Measurements from ENCODE around the gene HP.
"Not testable (repeated sequence)": the region's sequence is repeated elsewhere in the genome, so short reads cannot be mapped to it uniquely, and the experiment has no call there.

Gene HP

DNA sequence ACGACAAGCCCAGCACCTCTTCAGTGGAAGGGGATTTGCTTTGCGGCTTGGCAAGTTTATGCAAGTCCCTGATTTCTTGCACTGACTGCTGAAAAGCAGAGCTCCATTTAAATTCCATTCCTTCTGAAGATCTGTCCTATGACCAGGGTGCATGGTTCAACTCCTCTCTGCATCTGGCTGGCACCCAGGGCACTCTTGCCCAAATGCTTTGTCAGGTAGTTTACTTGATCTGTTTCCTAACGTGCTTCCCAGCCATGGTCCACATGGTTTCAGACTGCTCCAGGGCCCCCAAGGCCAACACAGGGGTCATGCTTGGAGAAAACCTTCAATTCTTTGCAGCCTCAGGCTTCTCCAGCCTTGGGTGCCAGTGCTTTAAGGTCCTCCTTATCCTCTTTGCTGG, 11.2 kb upstream of the HP start:
- no peak for DNase-seq (ENCODE audit: low read depth, low spot score)

DNA sequence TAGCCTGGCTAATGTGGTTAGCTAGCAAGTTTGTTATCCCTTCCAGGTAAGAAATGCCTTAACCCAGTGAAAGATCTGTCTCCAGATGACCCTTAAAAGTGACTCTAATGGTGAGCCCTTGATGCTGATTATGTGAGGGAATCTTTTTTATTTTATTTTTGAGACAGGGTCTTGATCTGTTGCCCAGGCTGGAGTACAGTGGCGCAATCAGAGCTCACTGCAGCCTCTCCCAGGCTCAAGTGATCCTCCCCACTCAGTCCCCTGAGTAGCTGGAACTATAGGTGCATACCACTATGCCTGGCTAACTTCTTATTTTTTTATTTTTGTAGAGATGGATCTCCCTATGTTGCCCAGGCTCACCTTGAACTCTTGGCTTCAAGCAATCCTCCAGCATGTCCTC, 10.8 kb upstream of the HP start:
- no peak for DNase-seq (ENCODE audit: low read depth, low spot score)

DNA sequence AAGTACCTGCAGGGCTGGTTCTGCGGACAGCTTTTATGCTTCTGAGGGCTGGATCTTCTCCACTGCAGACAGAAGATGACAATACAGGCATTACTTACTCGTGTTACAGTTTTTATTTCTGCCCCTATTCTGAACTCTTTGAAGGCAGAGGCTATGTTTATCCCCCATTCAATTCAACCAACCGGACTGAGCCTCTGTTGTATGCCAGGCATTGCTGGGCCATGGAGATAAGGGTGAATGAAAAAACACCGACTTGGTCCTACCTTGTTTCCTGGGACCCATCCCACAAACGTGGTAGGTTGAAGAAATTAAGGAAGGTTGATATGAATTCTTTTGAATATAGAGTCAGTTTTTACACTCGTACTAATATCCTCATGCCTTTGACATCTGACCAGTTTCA, 10.0 kb upstream of the HP start:
- no peak for DNase-seq (ENCODE audit: low read depth, low spot score)

DNA sequence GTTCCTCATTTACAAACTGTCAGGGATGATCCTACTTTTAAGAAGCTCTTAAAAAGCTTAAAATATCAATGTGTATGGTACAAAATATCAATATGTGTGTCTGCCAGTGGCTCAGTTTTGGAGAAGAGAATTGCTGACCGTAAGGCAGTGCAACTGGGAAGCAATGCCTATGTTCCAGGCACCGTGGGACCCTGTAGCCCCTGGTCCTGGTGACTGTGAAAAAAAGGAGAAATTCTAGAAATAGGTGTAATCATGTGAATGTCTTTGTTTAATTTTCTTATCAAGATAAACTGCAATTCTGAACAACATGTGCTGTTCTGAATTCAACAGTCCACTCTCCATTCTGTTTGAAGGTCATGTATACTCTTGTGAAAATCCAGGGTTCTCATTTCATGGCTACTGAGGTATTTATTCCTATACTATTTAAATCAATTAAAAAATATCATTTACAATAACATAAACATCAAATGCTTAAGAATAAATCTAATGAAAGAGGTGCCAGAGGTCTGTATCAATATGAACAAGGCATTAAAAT, 9.4 kb upstream of the HP start:
- no peak for DNase-seq (ENCODE audit: low read depth, low spot score)

DNA sequence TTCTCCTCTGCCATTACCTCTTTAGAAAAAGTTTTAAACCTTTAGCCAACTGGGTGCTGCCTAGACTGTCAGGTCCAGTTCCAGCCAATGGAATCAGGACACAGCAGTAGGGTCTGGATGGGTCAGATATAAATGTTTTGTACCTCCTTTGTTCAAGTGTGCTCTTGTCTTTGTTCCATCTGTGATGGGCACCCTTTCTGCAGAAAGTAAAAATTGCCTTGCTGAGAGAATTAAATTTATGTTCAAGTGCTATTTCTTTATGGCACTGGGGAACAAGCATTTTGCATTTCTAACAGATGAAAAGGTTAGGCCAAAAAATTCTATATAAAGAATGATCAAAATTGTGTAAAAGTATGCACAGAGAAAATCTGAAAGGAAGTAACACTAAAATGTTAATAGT, 5.2 kb upstream of the HP start:
- no peak for DNase-seq (ENCODE audit: low read depth, low spot score)

DNA sequence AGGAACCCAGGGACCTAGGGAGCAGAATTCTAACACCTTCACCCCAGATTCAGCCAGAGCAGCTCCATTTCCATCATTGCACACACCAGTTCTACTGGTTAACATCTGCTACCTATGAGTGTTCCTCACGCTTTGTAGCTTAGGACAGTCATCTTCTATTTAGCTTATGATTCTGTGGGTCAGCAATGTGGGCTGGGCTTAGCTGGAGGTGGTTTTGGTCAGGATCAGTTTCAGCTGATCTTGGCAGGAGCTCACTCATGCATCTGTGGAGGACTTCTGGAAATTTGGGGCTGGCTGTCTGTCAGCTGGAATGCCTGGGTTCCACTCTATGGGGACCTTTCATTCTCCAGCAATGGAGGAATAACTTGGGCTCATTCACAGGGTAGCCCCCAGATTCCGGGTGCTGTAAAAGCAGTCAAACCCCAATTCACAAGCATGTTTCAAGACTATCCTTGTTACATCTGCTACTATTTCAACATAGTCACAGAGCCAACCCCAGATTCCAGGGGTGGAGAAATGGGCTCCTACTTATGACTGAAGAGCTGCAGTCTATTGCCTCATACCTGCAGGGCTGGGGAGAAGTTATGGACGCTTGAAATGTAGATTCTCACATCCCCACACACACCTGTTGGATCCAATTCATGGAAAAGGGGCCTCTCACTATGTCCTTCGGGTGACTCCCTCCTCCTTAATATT, 3.4 kb upstream of the HP start:
- no peak for DNase-seq (ENCODE audit: low read depth, low spot score)

DNA sequence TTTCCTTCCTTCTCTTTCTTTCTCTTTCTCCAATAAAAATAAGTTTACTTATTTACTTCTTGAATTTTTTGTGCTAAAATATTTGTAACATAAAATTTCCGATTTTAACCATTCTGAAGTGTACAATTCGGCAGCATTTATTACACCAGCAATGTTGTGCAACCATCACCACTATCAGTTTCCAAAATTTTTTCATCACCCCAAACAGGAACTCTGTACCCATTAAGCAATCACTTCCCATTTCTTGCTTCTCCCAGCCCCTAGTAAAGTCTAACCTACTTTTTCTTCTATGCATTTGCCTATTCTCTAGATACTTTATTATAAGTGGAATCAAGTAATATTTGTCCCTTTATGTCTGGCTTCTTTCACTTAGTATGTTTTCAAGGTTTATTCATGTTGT, 2.5 kb upstream of the HP start:
- DNase-seq (ENCODE audit: low read depth, low spot score): no peak

DNA sequence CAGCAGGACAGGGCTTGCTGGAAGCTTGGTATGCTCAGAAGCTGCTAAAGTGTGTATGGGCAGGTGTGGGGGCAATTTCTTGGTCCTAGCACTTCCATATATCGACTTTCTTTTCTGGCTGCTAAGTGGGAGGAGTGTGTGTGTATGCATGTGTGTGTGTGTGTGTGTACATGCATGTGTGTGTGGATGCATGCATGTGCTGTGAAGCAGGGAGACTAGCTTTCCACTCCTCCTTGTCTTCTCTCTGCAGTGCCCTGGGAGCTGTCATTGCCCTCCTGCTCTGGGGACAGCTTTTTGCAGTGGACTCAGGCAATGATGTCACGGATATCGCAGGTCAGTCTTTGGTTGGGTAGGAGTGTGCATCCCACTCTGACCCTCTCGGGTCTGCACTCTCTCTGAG, 1.6 kb downstream of the HP start:
- no peak for DNase-seq (ENCODE audit: low read depth, low spot score)

DNA sequence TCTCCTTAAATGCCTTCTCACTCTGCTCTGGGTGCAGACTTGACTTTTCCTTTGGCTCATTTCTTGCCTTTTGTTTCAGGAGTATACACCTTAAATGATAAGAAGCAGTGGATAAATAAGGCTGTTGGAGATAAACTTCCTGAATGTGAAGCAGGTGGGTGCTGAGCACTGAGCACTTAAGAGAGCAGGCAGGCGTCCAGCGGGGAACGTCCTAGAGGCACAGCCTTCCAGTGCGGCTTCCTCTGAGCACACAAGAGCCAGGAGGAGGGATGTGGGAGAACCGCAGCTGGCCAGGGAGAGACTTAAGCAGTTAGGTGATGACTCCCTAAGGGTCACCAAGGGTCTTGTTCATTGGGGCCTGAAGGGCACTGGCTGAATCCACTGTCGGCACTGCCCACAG, 3.0 kb downstream of the HP start:
- DNase-seq (ENCODE audit: low read depth, low spot score): not testable (repeated sequence)

DNA sequence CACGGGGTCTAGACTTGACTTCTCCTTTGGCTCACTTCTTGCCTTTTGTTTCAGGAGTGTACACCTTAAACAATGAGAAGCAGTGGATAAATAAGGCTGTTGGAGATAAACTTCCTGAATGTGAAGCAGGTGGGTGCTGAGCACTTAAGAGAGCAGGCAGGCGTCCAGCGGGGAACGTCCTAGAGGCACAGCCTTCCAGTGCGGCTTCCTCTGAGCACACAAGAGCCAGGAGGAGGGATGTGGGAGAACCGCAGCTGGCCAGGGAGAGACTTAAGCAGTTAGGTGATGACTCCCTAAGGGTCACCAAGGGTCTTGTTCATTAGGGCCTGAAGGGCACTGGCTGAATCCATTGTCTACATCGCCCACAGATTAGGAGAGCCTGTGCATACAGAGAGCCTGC, 4.8 kb downstream of the HP start:
- not testable (repeated sequence) for DNase-seq (ENCODE audit: low read depth, low spot score)

DNA sequence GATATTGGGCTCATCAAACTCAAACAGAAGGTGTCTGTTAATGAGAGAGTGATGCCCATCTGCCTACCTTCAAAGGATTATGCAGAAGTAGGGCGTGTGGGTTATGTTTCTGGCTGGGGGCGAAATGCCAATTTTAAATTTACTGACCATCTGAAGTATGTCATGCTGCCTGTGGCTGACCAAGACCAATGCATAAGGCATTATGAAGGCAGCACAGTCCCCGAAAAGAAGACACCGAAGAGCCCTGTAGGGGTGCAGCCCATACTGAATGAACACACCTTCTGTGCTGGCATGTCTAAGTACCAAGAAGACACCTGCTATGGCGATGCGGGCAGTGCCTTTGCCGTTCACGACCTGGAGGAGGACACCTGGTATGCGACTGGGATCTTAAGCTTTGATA, 6.1 kb downstream of the HP start:
- no peak for DNase-seq (ENCODE audit: low read depth, low spot score)

DNA sequence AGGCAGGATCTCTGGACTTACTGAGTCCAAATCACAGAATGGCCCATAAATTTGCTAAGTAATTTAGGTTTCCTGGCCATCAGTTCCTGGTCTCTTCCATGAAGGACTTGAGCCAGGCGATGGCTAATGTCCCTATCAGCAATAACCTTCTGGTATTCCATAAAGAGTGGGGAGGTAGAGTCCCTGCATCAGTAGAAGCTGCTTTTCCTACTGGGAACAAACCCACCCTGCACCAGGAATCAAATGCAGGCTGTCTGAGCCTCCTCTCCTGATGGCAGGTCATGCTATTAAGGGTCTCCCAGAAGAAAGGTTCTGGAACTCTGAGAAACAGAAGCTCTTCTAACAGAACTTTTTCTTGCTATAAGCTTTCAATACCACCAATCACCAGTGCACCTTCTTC, 7.3 kb downstream of the HP start:
- no peak for DNase-seq (ENCODE audit: low read depth, low spot score)

DNA sequence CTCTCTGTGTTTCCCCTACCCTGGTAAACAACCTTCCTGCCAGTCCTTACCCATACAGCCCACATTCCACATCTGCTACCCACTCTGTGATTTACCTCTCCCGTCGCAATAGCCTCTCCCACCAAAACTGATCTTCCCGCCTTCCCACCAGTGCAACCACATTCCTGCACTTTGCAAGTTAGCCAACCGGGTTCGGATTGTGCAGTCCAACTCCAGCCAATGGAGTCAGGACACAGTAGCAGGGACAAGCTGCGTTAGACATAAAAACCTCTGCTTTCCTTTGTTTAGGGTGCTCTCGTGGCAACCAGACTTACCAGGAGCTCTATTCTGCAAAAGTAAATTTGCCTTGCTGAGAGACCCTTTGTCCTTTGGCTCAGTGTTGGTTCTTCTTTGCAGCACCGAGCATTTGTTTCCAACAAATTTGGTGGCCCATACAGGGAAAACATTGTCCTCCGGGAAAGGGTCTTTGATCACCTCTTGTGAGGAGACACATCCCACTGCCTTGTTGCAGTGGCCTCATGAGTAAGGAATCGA, 10.1 kb downstream of the HP start:
- DNase-seq (ENCODE audit: low read depth, low spot score): no peak

DNA sequence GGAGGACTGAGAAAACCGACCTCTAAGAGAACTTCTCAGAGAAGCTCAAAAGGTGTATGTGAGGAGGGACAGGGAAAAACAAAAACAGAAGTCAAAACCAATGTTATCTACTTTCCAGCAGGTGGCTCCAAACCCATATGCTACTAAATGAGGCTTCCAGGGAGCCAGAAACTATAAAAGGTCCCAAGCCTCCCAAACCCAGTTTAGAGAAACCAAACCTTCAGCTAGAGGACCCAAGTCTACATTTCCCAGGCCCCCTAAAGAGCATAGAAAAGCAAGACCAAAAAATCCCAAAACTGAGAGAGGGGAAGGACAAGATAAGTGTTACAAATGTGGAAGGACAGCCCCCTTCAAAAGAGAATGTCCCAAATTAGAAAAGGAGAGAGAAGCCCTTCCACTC, 12.4 kb downstream of the HP start:
- no peak for DNase-seq (ENCODE audit: low read depth, low spot score)

DNA sequence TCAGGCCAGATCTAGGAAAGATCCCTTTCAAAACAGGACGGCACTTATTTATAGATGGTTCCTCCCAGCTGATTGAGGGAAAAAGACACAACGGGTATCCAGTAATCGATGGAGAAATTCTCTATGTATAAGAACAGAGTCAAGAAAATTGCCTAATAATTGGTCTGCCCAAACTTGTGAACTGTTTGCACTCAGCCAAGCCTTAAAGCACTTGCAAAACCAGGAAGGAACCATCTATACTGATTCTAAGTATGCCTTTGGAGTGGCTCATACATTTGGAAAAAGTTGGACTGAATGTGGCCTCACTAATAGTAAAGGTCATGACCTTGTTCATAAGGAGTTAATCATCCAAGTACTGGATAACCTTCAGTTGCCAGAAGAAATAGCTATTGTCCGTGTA, 14.6 kb downstream of the HP start:
- no peak for DNase-seq (ENCODE audit: low read depth, low spot score)

DNA sequence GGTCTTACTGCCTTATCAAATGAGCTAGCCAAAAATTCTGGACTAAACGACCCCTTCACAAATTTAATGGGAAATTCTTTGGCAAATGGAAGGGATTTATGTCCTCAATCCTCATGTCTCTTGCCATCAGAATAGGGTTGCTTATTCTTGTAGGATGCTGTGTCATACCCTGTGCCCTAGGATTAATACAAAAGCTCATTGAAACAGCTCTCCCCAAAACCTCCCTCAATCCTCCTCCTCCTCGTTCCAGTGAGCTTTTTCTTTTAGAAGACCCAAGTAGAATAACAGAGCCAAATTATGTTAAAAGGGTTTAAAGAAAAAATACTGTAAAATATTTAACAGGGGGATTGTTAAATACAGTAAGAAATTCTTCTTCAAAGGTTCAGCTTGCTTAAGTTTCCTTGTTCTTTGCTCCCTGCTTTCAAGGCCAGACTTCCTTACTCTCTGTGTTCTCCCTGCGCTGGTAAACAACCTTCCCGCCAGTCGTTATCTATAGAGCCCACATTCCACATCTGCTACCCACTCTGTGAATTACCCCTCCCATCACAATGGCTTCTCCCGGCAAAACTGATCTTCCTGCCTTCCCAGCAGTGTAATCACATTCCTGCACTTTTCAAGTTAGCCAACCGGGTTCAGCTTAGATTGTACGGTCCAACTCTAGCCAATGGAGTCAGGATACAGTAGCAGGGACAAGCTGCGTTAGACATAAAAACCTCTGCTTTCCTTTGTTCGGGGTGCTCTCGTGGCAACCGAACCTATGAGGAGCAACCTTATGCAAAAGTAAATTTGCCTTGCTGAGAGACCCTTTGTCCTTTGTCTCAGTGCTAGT, 18.4 kb downstream of the HP start:
- DNase-seq (ENCODE audit: low read depth, low spot score): no peak

DNA sequence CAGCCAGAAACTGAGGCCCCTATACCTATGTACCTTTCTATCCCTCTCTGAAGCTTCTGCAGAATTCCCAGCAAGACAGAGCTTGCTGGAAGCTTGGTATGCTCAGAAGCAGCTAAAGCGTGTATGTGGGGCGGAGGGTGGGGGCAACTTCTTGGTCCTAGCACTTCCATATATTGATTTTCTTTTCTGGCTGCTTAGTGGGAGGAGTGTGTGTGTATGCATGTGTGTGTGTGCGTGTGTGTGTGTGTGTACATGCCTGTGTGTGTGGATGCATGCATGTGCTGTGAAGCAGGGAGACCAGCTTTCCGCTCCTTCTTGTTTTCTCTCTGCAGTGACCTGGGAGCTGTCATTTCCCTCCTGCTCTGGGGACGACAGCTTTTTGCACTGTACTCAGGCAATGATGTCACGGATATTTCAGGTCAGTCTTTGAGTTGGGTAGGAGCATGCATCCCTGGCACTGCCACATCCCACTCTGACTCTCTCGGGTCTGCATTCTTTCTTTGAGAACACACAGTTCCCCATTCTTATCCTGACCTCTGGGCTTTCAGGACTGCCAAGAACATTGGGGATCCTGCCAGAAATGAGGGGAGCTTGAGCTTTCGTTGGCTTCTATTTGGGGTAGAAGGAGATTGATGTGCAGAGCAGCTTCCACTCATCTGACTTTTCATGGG, 19.4 kb downstream of the HP start:
- no peak for DNase-seq (ENCODE audit: low read depth, low spot score)

DNA sequence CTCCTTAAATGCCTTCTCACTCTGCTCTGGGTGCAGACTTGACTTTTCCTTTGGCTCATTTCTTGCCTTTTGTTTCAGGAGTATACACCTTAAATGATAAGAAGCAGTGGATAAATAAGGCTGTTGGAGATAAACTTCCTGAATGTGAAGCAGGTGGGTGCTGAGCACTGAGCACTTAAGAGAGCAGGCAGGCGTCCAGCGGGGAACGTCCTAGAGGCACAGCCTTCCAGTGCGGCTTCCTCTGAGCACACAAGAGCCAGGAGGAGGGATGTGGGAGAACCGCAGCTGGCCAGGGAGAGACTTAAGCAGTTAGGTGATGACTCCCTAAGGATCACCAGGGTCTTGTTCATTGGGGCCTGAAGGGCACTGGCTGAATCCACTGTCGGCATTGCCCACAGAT, 20.8 kb downstream of the HP start:
- not testable (repeated sequence) for DNase-seq (ENCODE audit: low read depth, low spot score)

DNA sequence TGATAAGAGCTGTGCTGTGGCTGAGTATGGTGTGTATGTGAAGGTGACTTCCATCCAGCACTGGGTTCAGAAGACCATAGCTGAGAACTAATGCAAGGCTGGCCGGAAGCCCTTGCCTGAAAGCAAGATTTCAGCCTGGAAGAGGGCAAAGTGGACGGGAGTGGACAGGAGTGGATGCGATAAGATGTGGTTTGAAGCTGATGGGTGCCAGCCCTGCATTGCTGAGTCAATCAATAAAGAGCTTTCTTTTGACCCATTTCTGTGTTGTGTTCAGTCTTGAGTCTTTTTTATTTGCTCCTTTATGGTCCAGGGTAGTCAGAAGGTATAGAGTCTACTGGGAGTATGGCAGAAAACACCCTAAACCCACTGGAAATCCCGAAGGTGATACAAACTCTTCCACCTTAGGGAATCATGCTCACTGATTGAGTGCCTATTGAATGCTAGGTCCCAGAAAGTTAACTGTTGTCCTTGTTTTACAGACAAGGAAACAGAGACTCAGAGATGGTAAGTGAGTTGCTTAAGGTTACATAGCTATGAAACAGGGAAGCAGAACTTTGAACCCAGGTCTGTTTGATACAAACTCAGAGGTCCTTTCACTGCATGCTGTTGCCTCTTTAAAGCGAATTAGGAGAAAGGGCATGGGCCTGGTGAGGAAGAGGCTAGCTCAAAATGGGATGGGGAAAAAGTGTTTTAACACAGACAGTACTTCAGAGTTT, 22.8 kb downstream of the HP start:
- DNase-seq (ENCODE audit: low read depth, low spot score): not testable (repeated sequence)

DNA sequence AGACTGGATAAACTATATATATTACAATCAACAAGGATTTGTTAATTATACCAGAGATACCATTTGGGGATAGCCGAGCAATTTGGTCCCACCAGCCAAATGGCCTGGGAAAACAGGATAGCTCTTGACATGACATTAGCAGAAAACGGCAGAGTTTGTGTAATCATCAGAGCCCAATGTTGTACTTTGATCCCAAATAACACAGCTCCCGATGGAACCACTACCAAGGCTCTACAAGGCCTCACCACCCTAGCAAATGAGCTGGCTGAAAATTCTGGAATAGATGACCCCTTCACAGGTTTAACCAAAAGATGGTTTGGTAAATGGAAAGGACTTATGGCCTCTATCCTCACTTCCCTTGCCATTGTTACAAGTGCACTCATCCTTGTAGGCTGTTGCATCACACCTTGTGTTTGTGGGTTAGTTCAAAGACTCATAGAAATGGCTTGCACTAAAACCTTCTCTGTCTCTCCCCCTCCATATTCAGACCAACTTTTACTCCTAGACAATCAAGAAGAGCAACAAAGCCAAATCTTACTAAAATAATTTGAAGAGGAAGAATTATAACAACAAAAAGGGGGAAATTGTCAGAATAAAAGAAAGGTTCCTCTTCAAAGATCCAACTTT, 29.6 kb downstream of the HP start:
- DNase-seq (ENCODE audit: low read depth, low spot score): no peak

DNA sequence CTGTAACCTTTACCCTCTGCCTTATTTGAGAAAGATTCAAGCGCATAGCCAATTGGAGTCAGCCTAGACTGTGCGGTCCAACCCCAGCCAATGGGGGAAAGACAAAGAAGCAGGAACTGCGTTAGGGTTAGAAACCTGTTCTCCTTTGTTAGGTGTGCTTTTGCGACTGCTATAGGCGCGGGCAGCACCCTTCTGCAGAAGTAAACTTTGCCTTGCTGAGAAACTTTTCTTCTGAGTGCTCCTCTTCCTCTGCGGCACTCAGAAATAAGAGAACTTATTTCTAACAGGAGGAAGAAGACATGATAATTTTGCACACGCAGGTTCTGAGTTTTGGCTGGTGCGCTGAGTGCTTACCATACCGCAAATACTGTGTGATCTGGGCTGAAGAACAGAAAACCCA, 30.1 kb downstream of the HP start:
- DNase-seq (ENCODE audit: low read depth, low spot score): no peak
